Endodermal cell (in vitro differentiated cells): ENCODE measurements around the gene DAPK1. TPM values are rescaled to one million over a fixed set of nuclear protein-coding genes. Genes with fewer than 3 reads are reported as not detected.

Experiments
- DNase-seq: peaks from one replicate; pipeline ENCODE4 v3.0.0-alpha.2; 2017
- H3K27ac ChIP-seq: 2 replicates; pipeline ENCODE4 v1.5.1; 2013; ENCODE audit warnings: mild to moderate bottlenecking, low read depth, low read length, moderate library complexity
- H3K27me3 ChIP-seq: 2 replicates; pipeline ENCODE4 v1.6.1; 2013; ENCODE audit warnings: mild to moderate bottlenecking, low read length, moderate library complexity; ENCODE audit not compliant: insufficient read depth, control insufficient read depth, poor library complexity, severe bottlenecking
- H3K36me3 ChIP-seq: 2 replicates; pipeline ENCODE4 v1.7.0; 2013; ENCODE audit warnings: mild to moderate bottlenecking, low read length, moderate library complexity; ENCODE audit not compliant: control insufficient read depth, insufficient read depth
- H3K4me1 ChIP-seq: one replicate; pipeline ENCODE4 v1.7.0; 2013; ENCODE audit warnings: low read length; ENCODE audit not compliant: control insufficient read depth, insufficient read depth
- H3K4me3 ChIP-seq: 2 replicates; pipeline ENCODE4 v1.5.1; 2013; ENCODE audit warnings: mild to moderate bottlenecking, low read length, moderate library complexity
- H3K9ac ChIP-seq: 2 replicates; pipeline ENCODE4 v1.6.1; 2013; ENCODE audit warnings: mild to moderate bottlenecking, low read length, moderate library complexity; ENCODE audit not compliant: poor library complexity, severe bottlenecking; ENCODE audit errors: extremely low read depth
- H3K9me3 ChIP-seq: 2 replicates; pipeline ENCODE4 v1.6.1; 2013; ENCODE audit warnings: mild to moderate bottlenecking, low read length, moderate library complexity; ENCODE audit not compliant: control insufficient read depth
- H3K27ac Mint-ChIP-seq: 2 replicates; pipeline ENCODE4 v1.8.0; 2020; ENCODE audit warnings: mixed read lengths
- H3K27me3 Mint-ChIP-seq: 2 replicates; pipeline ENCODE4 v1.8.0; 2021; ENCODE audit warnings: mild to moderate bottlenecking, mixed read lengths; ENCODE audit not compliant: insufficient read depth
- H3K36me3 Mint-ChIP-seq: 2 replicates; pipeline ENCODE4 v1.8.0; 2020; ENCODE audit warnings: low read depth, mixed read lengths
- H3K4me1 Mint-ChIP-seq: 2 replicates; pipeline ENCODE4 v1.8.0; 2020; ENCODE audit warnings: mixed read lengths
- H3K4me3 Mint-ChIP-seq: 2 replicates; pipeline ENCODE4 v1.8.0; 2020; ENCODE audit warnings: mild to moderate bottlenecking, moderate library complexity, mixed read lengths
- H3K9me3 Mint-ChIP-seq: 2 replicates; pipeline ENCODE4 v1.8.0; 2020; ENCODE audit warnings: mild to moderate bottlenecking, mixed read lengths
- WGBS, 2 experiments: methylation state at CpG; one replicate each; pipeline versions ENCODE4 v1.1.5 to v1.1.7; 2013; ENCODE audit warnings: missing lambda C conversion rate in 2 of 2, mixed read lengths in 1 of 2; ENCODE audit not compliant: insufficient coverage in 1 of 2, insufficient read length in 1 of 2; 5-methylcytosine and 5-hydroxymethylcytosine counted together
- total RNA-seq, 2 donors: library from RNA; stranded (reverse); fragmentation: NEBNext Ultra II Directional in 1 of 2; extraction: Animal tissue kit (Norgen Biotek cat#: 25700) in 1 of 2; gene quantifications; 2 replicates in 1 of 2; 3 replicates in 1 of 2; pipeline ENCODE4 v1.2.1, GENCODE V29; 2021
- TF ChIP-seq, protein P1 (sequence below): fragments of 200-600 bp; sonication (generic); conservative IDR thresholded peaks from 2 replicates; pipeline ENCODE4 v1.5.0; 2021; ENCODE audit warnings: antibody characterized with exemption, mild to moderate bottlenecking

Gene DAPK1
- total RNA-seq, 2 donors from 2014 or later = 117 to 139 TPM

GRCh38 chr9:87529671-87530070 is 32.0 kb downstream of the DAPK1 start:
- Histone ChIP-seq H3K9me3 (no peaks in the 10 kb centered on the region), H3K27me3 (no peaks in the 10 kb centered on the region), H3K27ac (no peak overlapping the region), H3K4me3 (no peak overlapping the region), H3K9ac (no peak overlapping the region), H3K36me3 (peaks cover 22% of the 10 kb centered on the region), H3K4me1 (peaks cover 5% of the 10 kb centered on the region)
- H3K36me3 Mint-ChIP-seq = peaks cover 19% of the 10 kb centered on the region
- no peaks in the 10 kb centered on the region for H3K9me3 Mint-ChIP-seq
- peak; percentile 63 for DNase-seq
- H3K4me1 Mint-ChIP-seq = peaks cover 40% of the 10 kb centered on the region
- no peaks in the 10 kb centered on the region for H3K27me3 Mint-ChIP-seq
- no peak overlapping the region for H3K4me3 Mint-ChIP-seq
- WGBS, 2 experiments = 78 to 83% methylated on average over 7 of the region's 7 CpGs
- H3K27ac Mint-ChIP-seq = peak overlapping the region; percentile 56
- TF ChIP-seq, protein P1, sequence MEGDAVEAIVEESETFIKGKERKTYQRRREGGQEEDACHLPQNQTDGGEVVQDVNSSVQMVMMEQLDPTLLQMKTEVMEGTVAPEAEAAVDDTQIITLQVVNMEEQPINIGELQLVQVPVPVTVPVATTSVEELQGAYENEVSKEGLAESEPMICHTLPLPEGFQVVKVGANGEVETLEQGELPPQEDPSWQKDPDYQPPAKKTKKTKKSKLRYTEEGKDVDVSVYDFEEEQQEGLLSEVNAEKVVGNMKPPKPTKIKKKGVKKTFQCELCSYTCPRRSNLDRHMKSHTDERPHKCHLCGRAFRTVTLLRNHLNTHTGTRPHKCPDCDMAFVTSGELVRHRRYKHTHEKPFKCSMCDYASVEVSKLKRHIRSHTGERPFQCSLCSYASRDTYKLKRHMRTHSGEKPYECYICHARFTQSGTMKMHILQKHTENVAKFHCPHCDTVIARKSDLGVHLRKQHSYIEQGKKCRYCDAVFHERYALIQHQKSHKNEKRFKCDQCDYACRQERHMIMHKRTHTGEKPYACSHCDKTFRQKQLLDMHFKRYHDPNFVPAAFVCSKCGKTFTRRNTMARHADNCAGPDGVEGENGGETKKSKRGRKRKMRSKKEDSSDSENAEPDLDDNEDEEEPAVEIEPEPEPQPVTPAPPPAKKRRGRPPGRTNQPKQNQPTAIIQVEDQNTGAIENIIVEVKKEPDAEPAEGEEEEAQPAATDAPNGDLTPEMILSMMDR = no peak

DNA sequence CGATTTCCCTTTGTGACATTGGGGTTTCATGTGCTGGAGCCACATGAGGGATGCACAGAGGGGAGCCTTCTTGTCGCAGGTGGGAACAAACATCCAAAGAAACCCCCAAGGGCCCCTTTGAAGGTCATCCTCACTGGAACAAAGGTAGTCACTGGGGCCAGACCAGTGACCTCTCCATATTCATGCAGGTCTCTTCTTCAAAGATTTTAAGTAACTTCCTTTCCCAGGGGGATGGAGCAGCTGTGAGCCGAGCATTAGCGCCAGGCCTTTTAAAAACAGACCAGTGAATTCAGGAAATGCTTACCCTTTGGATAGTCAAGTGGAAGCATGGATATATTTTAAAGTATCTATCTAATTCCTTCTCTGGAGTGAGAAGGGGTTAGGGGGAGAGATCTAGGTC is 33.0 kb downstream of the DAPK1 start:
- Histone ChIP-seq H3K4me1 (peaks cover 5% of the 10 kb centered on the region), H3K4me3 (no peak overlapping the region), H3K36me3 (peaks cover 26% of the 10 kb centered on the region), H3K9ac (no peak overlapping the region), H3K27me3 (no peaks in the 10 kb centered on the region), H3K27ac (no peak overlapping the region), H3K9me3 (no peaks in the 10 kb centered on the region)
- Mint-ChIP-seq H3K27ac (no peak overlapping the region), H3K36me3 (peaks cover 17% of the 10 kb centered on the region), H3K9me3 (no peaks in the 10 kb centered on the region), H3K4me1 (peaks cover 33% of the 10 kb centered on the region), H3K4me3 (no peak overlapping the region), H3K27me3 (no peaks in the 10 kb centered on the region)
- DNase-seq = peak; percentile 63
- TF ChIP-seq, protein P1 = no peak
- 71 to 82% methylated on average over 3 to 4 of the region's 4 CpGs for WGBS, 2 experiments

DNA sequence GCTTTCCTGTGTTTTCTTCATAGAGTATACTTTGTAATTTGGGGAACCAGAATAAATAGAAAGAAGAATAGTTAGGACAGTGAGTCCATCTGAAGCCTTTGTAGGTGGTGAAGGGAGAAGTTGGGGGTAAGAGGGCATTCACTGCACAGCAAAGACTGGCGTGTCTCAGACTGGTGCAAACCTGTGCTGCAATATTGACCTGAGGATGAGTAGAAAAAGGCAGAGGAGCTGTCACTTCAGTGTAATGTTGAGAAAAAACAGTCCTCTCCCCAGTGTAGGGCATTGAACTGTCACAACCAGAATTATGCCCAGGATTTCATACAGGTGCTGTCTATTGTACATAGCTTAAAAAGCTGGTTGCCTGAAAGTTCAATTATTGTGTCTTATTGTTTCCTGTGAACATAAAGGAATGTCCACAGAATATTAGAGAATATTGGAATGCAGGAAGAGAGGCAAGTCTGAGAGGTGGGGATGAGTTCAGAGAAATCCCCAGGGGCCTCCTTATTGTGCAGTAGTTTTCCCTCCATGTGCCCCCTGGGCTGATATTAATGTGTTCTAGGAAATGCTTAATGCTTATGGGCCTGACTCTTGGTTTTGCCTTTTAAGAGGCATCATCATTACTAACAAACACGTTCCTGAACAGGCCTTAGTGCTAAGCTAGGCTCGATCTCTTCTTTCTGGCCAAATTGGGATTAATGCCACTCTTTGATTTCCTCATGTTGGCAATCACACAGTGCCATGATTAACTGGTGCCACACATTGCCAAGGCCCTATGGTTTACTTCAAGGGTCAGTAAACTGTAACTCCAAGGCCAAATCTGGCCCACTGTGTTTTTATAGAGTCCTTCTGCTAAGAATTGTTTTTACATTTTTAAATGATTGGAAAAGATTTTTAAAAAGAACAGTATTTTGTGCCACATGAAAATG is 34.0 kb downstream of the DAPK1 start:
- no peaks in the 10 kb centered on the region for H3K27me3 ChIP-seq
- Mint-ChIP-seq H3K27me3 (no peaks in the 10 kb centered on the region), H3K36me3 (peaks cover 17% of the 10 kb centered on the region), H3K9me3 (no peaks in the 10 kb centered on the region), H3K27ac (peak overlapping the region; percentile 24), H3K4me3 (no peak overlapping the region), H3K4me1 (peaks cover 33% of the 10 kb centered on the region)
- no peak overlapping the region for H3K4me3 ChIP-seq
- peaks cover 19% of the 10 kb centered on the region for H3K36me3 ChIP-seq
- 91 to 94% methylated on average over 2 to 3 of the region's 3 CpGs for WGBS, 2 experiments
- no peaks in the 10 kb centered on the region for H3K9me3 ChIP-seq
- TF ChIP-seq, protein P1 = no peak
- no peak overlapping the region for H3K9ac ChIP-seq
- no peak overlapping the region for H3K27ac ChIP-seq
- peak; percentile 14 for DNase-seq
- H3K4me1 ChIP-seq = peaks cover 5% of the 10 kb centered on the region
